Body of pancreas (tissue), 4 donors: ENCODE results near the gene PRDM15.

Experiments used
- CTCF ChIP-seq, 7 experiments: fragments of 450-650 bp in 4 of 7; fragments of 200-600 bp in 3 of 7; sonication (generic) in 3 of 7; IDR thresholded peaks; one replicate each; pipeline ENCODE4 v1.5.1; 2016 to 2019; ENCODE audit warnings: antibody characterized with exemption in 7 of 7
- POLR2A ChIP-seq, 3 donors: fragments of 450-650 bp; IDR thresholded peaks; one replicate each; pipeline ENCODE4 v1.6.1; 2016; ENCODE audit warnings: antibody characterized with exemption in 3 of 3, mild to moderate bottlenecking in 2 of 3

- TF ChIP-seq CTCF (IDR thresholded peaks at IDR 0.05) = no peak
- TF ChIP-seq POLR2A (IDR thresholded peaks at IDR 0.05) = no peak
Observed at GRCh38 chr21:41839387-41840000, 39.6 kb downstream of the PRDM15 start.
